SIG-M5 treated with dmso at 0.1 percent for 504 hours (cell line): ENCODE results near the gene EEF1AKMT1.

Experiments used
- DNase-seq: peaks from one replicate; lab custom pipeline; 2025; ENCODE audit not compliant: unreplicated experiment; lab: John Stamatoyannopoulos, UW

The EEF1AKMT1 gene

GRCh38 chr13:20720499-20720898, 53.3 kb downstream of the EEF1AKMT1 start:
- no peak for DNase-seq

GRCh38 chr13:20719783-20720182, 54.0 kb downstream of the EEF1AKMT1 start:
- DNase-seq: no peak

DNA sequence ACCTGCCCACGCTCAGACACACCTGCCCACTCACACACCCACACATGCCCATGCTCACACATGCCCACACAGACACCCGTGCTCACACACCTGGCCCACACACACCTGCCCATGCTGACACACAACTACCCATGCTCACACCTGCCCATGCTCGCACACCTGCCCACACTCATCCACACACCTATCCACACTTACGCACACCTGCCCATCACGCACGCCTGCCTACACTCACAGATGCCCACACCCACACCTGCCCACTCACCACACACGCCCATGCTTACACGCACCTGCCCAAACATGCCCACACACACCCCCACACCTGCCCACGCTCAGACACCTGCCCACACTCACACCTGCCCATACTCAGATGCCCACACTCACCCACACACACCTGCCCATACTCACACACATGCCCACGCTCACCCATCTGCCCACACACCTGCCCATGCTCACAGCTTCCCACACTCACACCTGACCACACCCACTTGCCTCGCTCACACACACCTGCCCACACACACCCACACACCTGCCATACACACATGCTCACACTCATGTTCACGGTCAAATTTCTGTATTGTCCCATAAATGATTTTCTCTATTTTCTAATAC, 54.7 kb downstream of the EEF1AKMT1 start:
- no peak for DNase-seq

DNA sequence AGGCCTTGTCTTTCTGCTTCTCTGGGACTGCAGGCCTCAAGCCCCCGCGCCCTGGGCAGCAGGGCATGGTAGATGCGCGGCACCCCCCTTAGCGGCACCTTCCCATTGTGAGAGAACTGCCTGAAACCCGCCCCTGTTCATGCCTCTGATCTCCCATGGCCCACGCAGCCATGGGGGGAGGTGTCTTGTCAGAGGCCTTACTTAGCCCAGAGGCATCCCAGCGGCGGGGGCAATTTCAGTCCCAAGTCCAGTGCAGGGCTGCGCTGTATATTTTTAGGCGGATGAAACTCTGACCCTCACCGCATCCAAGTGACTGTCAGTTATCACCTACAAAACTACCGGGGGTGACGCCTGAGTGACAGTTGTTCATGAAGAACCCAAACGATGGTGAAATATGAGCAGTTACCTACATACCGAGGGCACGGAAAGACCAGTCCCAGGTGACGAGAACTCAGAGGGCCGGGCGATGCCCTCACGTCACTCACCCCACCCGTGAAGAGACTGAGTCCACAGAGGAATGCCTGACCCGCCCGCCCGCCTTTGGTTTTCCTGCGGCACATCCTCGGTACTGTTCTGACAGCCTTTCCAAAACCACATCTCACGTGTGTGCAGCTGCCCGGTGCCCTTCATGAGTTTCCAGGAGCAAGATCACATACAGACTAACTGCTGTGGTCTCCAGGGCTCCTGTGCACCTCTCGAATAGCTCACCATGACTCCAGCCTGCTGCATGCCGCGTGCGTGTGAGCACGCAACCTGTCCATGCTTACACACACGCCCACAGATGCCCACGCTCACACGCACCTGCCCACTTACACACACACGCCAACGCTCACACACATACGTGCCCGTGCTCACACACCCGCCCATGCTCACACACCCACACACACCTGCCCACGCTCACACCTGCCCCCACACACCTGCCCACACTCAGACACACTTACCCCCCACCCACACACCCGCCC, 55.9 kb downstream of the EEF1AKMT1 start:
- DNase-seq: no peak

- no peak for DNase-seq
These were observed 56.8 kb downstream of the EEF1AKMT1 start for GRCh38 chr13:20716951-20717350.

- no peak for DNase-seq
These were observed 58.4 kb downstream of the EEF1AKMT1 start for GRCh38 chr13:20715330-20715712.

- DNase-seq: no peak
These were observed 59.0 kb downstream of the EEF1AKMT1 start for GRCh38 chr13:20714563-20715329.

DNA sequence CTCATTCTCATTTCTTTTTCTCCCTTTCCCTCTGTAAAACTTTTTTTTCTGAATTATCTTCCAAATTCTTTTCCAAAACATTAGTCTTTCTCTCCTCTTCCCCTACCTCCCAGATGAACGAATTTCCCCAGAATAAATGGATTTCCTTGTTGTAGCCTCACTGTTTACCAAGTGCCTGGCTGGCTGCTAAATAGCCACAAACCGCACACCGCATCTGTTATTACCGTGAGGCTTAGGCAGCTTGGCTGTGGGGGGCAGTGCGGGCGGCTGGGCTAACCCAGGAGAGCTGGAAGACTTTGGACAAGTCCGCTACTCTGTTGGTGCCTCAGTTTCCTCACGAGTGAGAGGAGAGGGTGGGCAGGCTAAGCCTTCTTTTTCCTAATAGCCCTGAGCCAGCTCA, 59.6 kb downstream of the EEF1AKMT1 start:
- no peak for DNase-seq

- no peak for DNase-seq
These were observed 60.0 kb downstream of the EEF1AKMT1 start for GRCh38 chr13:20713751-20714150.

GRCh38 chr13:20713014-20713376, 60.8 kb downstream of the EEF1AKMT1 start:
- no peak for DNase-seq

DNA sequence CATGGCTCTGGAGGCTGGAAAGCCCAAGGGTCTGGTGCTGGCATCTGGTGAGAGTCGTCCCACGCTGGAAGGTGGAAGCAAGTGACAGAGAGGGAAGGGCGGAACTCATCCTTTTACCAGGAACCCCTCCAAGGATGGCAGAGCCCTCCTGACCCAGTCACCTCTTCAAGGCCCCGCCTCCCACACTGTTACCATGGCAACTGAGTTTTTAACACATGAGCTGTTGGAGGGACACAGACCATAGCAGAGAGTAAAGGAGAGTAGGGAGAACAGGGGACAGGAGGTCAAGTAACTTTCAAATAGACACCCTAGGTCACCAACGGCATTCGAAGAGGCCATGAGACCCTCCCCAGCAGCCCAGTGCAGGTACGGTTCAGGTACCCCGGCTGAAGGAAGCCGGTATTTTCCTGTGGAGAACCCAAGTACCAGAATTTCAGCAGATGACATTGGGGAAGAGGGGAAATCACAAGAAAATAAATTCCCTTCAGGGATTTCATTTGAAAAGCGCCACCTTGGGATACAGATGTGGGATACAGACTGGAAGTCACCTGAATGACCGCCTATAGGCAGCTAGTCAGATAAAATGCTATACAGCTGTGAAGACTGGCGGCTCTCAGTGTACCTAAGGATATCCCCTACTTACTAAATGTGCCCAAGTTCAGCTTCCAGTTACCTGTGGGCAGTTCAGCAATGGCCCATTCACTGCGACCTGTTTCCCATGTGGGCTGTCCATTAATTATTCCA, 62.3 kb downstream of the EEF1AKMT1 start:
- DNase-seq: no peak

GRCh38 chr13:20709782-20710181, 64.0 kb downstream of the EEF1AKMT1 start:
- no peak for DNase-seq

- DNase-seq: no peak
These were observed 64.4 kb downstream of the EEF1AKMT1 start for GRCh38 chr13:20709369-20709768.

- no peak for DNase-seq
These were observed 65.5 kb downstream of the EEF1AKMT1 start for GRCh38 chr13:20708216-20708615.

- no peak for DNase-seq
These were observed 67.1 kb downstream of the EEF1AKMT1 start for GRCh38 chr13:20706661-20707060.

DNA sequence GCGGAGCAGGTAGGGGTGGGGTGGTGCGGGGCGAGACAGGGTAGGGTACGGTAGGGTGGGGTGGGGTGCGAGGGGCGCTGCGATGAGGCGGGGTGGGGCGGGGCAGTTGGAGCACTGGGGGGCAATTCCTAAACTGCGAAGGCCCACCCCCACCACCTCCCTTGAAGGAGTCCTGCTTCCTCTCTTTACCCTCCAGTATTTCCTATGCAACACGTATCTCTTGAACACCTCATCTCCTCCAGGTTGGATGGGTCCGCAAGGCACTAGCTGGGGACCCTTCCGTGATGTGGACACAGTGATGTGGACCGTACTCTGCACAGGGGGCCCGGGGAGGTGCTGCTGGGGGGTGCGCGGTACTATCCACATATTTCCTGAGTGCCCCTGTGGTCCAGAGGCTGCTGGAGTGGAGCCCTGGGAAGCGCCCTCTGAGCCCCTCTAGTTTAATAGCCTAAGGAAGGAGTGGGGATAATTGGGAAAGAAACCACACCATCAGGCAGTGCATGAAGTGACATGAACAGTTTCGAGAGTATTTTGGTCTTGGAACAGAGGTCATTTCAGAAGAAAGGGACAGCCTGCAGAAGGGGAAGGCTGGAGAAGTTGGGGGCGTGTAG, 69.2 kb downstream of the EEF1AKMT1 start:
- DNase-seq: peak; percentile 40

DNA sequence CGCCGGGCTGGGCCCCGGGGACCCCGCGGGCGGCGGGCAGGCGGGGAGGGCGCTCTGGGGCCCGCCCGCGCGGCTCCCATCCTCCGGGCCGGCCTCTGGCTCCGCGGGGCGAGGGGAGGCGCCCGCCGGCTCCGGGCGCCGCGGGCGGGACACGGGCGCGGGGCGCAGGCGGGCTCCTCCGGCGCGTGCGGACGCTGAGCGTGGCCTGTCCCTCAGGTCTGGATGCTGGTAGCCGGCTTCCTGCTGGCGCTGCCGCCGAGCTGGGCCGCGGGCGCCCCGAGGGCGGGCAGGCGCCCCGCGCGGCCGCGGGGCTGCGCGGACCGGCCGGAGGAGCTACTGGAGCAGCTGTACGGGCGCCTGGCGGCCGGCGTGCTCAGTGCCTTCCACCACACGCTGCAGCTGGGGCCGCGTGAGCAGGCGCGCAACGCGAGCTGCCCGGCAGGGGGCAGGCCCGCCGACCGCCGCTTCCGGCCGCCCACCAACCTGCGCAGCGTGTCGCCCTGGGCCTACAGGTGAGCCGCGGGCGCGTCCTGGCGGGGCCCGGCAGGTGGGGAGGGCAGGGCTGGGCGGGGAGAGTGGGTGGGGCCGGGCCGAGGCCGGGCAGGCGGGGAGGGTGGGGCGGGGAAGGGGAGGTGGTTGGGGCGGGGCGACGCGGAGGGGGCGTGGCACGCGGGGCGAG, 69.8 kb downstream of the EEF1AKMT1 start:
- DNase-seq: peak; percentile 81

DNA sequence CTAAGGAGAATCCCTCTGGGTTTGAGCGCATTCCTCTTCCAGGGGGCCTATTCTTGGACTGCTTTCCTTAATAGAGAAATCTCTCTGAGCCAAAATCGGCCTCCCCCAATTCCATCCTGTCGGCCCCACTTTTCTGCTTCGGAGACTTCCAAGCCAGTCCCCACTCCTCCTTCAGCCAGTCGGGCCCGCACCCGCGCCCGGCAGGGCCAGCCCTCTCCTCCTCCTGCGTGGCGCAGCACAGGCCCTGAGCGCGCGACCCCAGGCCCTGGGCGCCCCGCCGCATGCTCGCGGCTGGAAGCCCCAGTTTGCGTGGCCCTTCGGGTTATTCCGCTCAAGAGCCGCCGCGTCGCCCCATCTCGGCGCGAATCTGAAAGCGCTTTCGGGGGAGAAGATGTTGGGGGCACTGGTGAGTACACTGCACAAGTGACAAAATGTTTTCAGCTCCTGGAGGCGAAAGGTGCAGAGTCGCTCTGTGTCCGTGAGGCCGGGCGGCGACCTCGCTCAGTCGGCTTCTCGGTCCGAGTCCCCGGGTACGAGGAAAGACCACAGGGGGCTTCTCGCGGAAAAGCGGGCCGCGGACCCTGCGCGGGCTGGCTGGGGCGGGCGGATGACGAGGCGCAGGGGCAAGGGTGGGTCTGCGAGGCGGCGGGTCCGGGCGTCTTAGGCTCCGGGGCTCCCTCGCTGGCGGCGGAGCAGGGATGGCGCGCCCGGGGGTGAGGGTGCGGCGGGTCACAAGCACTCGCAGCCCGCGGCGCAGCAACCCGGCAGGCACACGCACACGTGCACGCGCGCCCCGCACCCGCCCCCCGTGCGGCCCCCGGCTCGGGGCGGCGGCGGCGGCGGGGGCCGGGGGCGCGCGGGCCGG, 70.6 kb downstream of the EEF1AKMT1 start, which contains the start of gene IL17D:
IL17D (plus strand) TSS at position 785 of the 865 bp plus-strand sequence. CDS start 303 bp downstream, outside the sequence.
- DNase-seq: peak; percentile 22

DNA sequence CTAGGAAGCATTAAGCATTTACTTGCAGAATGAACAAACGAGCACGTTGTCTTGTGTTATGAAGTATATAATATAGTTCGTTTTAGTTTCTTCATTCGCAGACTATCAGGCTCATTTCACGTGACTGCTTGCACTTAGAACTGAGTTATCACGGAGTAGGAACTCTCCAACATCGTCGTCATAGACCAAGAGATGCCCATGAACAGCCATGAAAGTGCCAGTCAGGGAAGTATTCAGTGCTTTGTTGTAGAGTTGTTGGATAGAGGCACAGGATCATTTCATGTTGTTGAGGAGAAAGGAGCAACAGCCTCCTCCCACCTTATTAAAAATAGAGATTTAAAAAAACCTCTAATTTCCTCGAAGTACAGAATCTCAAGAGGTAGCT, 71.2 kb downstream of the EEF1AKMT1 start:
- peak; percentile 32 for DNase-seq
